HEK293 (cell line): ENCODE measurements around the gene KIF17.

Source experiments
- CTCF ChIA-PET: fragments of 350-600 bp; formaldehyde crosslinking; extraction: SDS; loops from one replicate; lab custom pipeline; 2021; ENCODE audit warnings: antibody characterized with exemption; lab: Yijun Ruan, JAX
- POLR2A ChIA-PET: fragments of 300-600 bp; formaldehyde crosslinking; extraction: SDS; loops from one replicate; lab custom pipeline; 2020; ENCODE audit warnings: antibody characterized with exemption, inconsistent platforms; lab: Yijun Ruan, JAX
- H3K27ac ChIP-seq: fragments of 200-500 bp; sonication (Bioruptor generic); 2 replicates; pipeline ENCODE4 v1.5.1; 2014; ENCODE audit warnings: low read depth, low read length, control low read depth, inconsistent platforms; ENCODE audit errors: extremely low read depth
- H3K36me3 ChIP-seq, 2 experiments: fragments of 200-500 bp in 1 of 2; sonication (Bioruptor generic) in 1 of 2; 1 replicate in 1 of 2; 2 replicates in 1 of 2; pipeline ENCODE4 v1.5.1; 2014 to 2017; ENCODE audit warnings: inconsistent platforms in 2 of 2, low read length in 2 of 2; ENCODE audit not compliant: control insufficient read depth in 2 of 2, insufficient read depth in 1 of 2
- H3K4me1 ChIP-seq: fragments of 200-500 bp; sonication (Bioruptor generic); 2 replicates; pipeline ENCODE4 v1.5.1; 2014; ENCODE audit warnings: mild to moderate bottlenecking, low read length, inconsistent platforms; ENCODE audit not compliant: control insufficient read depth, insufficient read depth
- H3K4me3 ChIP-seq: 2 replicates; pipeline ENCODE4 v1.5.1; 2011; ENCODE audit warnings: low read depth, mild to moderate bottlenecking, control low read depth, low read length, moderate library complexity
- H3K9me3 ChIP-seq: fragments of 200-500 bp; sonication (Bioruptor generic); 2 replicates; pipeline ENCODE4 v1.5.1; 2014; ENCODE audit warnings: low read depth, low read length, inconsistent platforms; ENCODE audit not compliant: control insufficient read depth, insufficient read depth
- EGR2 ChIP-seq: fragments of 450-650 bp; formaldehyde crosslinking; IDR thresholded peaks from 2 replicates; pipeline ENCODE4 v1.5.1; 2016; ENCODE audit warnings: low read depth, missing biosample characterization, missing genetic modification characterization
- GLI4 ChIP-seq: fragments of 450-650 bp; formaldehyde crosslinking; IDR thresholded peaks from 2 replicates; pipeline ENCODE4 v1.5.1; 2016; ENCODE audit warnings: missing biosample characterization, missing genetic modification characterization
- MEIS1 ChIP-seq: sonication (generic); formaldehyde crosslinking; IDR thresholded peaks from 2 replicates; pipeline ENCODE4 v1.8.1; 2022; ENCODE audit warnings: missing genetic modification reagents, mild to moderate bottlenecking, borderline replicate concordance
- ZBTB21 ChIP-seq: fragments of 450-650 bp; formaldehyde crosslinking; IDR thresholded peaks from 2 replicates; pipeline ENCODE4 v1.5.1; 2017; ENCODE audit warnings: missing biosample characterization, missing genetic modification characterization
- ZBTB48 ChIP-seq: fragments of 450-650 bp; formaldehyde crosslinking; IDR thresholded peaks from 2 replicates; pipeline ENCODE4 v1.5.1; 2016; ENCODE audit warnings: missing biosample characterization, missing genetic modification characterization
- ZFP41 ChIP-seq: fragments of 450-650 bp; formaldehyde crosslinking; IDR thresholded peaks from 2 replicates; pipeline ENCODE4 v1.5.1; 2016; ENCODE audit warnings: missing biosample characterization, missing genetic modification characterization, borderline replicate concordance
- ZNF133 ChIP-seq: fragments of 450-650 bp; formaldehyde crosslinking; IDR thresholded peaks from 2 replicates; pipeline ENCODE4 v1.5.1; 2016; ENCODE audit warnings: missing biosample characterization, missing genetic modification characterization
- ZNF223 ChIP-seq: fragments of 450-650 bp; formaldehyde crosslinking; IDR thresholded peaks from 2 replicates; pipeline ENCODE4 v1.5.1; 2016; ENCODE audit warnings: missing biosample characterization, missing genetic modification characterization
- ZNF394 ChIP-seq: fragments of 450-650 bp; formaldehyde crosslinking; IDR thresholded peaks from 2 replicates; pipeline ENCODE4 v1.5.1; 2016; ENCODE audit warnings: missing biosample characterization, missing genetic modification characterization, mild to moderate bottlenecking, moderate library complexity, borderline replicate concordance
- ZNF501 ChIP-seq: fragments of 450-650 bp; formaldehyde crosslinking; IDR thresholded peaks from 2 replicates; pipeline ENCODE4 v1.5.1; 2016; ENCODE audit warnings: missing biosample characterization, missing genetic modification characterization
- ZNF530 ChIP-seq: fragments of 450-650 bp; formaldehyde crosslinking; IDR thresholded peaks from 2 replicates; pipeline ENCODE4 v1.5.1; 2016; ENCODE audit warnings: low read depth, missing biosample characterization, missing genetic modification characterization
- ZNF548 ChIP-seq: fragments of 450-650 bp; formaldehyde crosslinking; IDR thresholded peaks from 2 replicates; pipeline ENCODE4 v1.5.1; 2016; ENCODE audit warnings: missing biosample characterization, missing genetic modification characterization
- ZNF626 ChIP-seq: fragments of 450-650 bp; sonication (Bioruptor Pico); formaldehyde crosslinking; IDR thresholded peaks from 2 replicates; pipeline ENCODE4 v1.5.1; 2018; ENCODE audit warnings: missing biosample characterization, missing genetic modification characterization, inconsistent platforms
- ZNF629 ChIP-seq: fragments of 450-650 bp; formaldehyde crosslinking; IDR thresholded peaks from 2 replicates; pipeline ENCODE4 v1.5.1; 2017; ENCODE audit warnings: missing biosample characterization, missing genetic modification characterization
- ZNF692 ChIP-seq: fragments of 450-650 bp; formaldehyde crosslinking; IDR thresholded peaks from 2 replicates; pipeline ENCODE4 v1.5.1; 2016; ENCODE audit warnings: missing biosample characterization, missing genetic modification characterization
- ZNF776 ChIP-seq: fragments of 450-650 bp; formaldehyde crosslinking; IDR thresholded peaks from 2 replicates; pipeline ENCODE4 v1.5.0; 2017; ENCODE audit warnings: missing biosample characterization, missing genetic modification characterization, borderline replicate concordance
- TF ChIP-seq, protein P1 (sequence below): fragments of 450-650 bp; formaldehyde crosslinking; IDR thresholded peaks from 2 replicates; pipeline ENCODE4 v1.5.1; 2016; ENCODE audit warnings: missing biosample characterization, missing genetic modification characterization
- TF ChIP-seq, protein P2 (sequence below): fragments of 450-650 bp; formaldehyde crosslinking; IDR thresholded peaks from 2 replicates; pipeline ENCODE4 v1.5.0; 2017; ENCODE audit warnings: missing biosample characterization, missing genetic modification characterization, borderline replicate concordance

Gene KIF17

DNA sequence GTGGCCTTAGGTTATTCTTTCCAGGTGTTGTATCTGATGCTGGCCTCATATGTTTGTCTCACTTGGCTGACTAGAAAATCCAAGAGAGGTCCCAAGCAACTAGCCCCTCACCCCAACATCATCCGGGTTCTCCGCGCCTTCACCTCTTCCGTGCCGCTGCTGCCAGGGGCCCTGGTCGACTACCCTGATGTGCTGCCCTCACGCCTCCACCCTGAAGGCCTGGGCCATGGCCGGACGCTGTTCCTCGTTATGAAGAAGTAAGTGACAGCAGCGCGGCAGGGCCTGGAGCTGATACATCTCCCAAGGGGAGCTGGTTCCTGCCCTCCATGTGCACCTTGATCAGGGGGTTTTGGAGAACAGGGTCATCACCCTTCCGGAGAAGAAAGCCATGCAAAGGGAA lies 73.4 kb downstream of the KIF17 start:
- TF ChIP-seq ZNF626 (tag by site-specific recombination) (no peak), ZNF548 (tag by site-specific recombination) (no peak), ZFP41 (tag by site-specific recombination) (no peak), ZNF629 (tag by site-specific recombination) (no peak), ZNF223 (tag by site-specific recombination) (no peak), ZNF501 (tag by site-specific recombination) (no peak), ZNF776 (tag by site-specific recombination) (no peak), EGR2 (tag by site-specific recombination) (no peak), ZNF394 (tag by site-specific recombination) (no peak), MEIS1 (CRISPR knock-in tag) (no peak), ZNF692 (no peak), ZNF133 (tag by site-specific recombination) (no peak)
- TF ChIP-seq, protein P1, sequence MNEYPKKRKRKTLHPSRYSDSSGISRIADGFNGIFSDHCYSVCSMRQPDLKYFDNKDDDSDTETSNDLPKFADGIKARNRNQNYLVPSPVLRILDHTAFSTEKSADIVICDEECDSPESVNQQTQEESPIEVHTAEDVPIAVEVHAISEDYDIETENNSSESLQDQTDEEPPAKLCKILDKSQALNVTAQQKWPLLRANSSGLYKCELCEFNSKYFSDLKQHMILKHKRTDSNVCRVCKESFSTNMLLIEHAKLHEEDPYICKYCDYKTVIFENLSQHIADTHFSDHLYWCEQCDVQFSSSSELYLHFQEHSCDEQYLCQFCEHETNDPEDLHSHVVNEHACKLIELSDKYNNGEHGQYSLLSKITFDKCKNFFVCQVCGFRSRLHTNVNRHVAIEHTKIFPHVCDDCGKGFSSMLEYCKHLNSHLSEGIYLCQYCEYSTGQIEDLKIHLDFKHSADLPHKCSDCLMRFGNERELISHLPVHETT (tag by site-specific recombination), result no peak
- TF ChIP-seq, protein P2, sequence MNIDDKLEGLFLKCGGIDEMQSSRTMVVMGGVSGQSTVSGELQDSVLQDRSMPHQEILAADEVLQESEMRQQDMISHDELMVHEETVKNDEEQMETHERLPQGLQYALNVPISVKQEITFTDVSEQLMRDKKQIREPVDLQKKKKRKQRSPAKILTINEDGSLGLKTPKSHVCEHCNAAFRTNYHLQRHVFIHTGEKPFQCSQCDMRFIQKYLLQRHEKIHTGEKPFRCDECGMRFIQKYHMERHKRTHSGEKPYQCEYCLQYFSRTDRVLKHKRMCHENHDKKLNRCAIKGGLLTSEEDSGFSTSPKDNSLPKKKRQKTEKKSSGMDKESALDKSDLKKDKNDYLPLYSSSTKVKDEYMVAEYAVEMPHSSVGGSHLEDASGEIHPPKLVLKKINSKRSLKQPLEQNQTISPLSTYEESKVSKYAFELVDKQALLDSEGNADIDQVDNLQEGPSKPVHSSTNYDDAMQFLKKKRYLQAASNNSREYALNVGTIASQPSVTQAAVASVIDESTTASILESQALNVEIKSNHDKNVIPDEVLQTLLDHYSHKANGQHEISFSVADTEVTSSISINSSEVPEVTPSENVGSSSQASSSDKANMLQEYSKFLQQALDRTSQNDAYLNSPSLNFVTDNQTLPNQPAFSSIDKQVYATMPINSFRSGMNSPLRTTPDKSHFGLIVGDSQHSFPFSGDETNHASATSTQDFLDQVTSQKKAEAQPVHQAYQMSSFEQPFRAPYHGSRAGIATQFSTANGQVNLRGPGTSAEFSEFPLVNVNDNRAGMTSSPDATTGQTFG (tag by site-specific recombination), result no peak
- TF ChIP-seq, all 188 proteins: peak for 0
- CTCF ChIA-PET, result no interaction called here
- Histone ChIP-seq H3K27ac (no peak overlapping the region), H3K4me3 (no peak overlapping the region), H3K4me1 (no peaks in the 10 kb centered on the region), H3K36me3 (peaks cover 4 to 87% of the 10 kb centered on the region in 2 experiments), H3K9me3 (no peaks in the 10 kb centered on the region)
- POLR2A ChIA-PET, result no interaction called here

DNA sequence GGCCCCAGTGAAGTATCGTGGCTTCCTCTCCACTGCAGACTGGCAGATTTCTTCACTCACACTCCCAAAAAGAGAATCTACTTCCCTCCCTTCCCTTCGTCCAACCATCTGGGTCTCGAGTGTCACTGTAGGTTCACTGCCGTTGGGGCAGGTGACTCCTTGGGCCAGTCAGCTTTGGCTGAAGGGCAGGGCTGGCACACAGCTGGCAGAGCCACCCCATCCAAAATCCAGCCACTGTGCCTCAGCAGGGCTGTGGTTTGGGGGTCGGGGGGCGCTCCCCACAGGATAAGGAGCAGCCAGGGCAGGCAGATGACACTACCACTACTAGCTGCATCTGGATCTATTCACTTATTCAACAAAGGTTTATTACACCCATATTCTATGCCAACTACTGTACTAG lies 74.7 kb downstream of the KIF17 start:
- Histone ChIP-seq H3K9me3 (no peaks in the 10 kb centered on the region), H3K36me3 (peaks cover 8 to 87% of the 10 kb centered on the region in 2 experiments), H3K4me3 (no peak overlapping the region), H3K4me1 (no peaks in the 10 kb centered on the region), H3K27ac (no peak overlapping the region)
- TF ChIP-seq GLI4 (no peak), ZBTB21 (tag by site-specific recombination) (no peak), ZBTB48 (no peak), ZNF530 (tag by site-specific recombination) (no peak)
- ChIA-PET POLR2A (interaction anchor here (0.6 to 1.0 kb wide), 2 partner anchors 9 to 69 kb away, joined by 3 read pairs; no protein-coding TSS in a partner anchor), CTCF (interaction anchor here (0.6 to 6.1 kb wide), 4 partner anchors 10 to 85 kb away, joined by 3 to 60 read pairs (median 10); partner anchors contain the start of gene PINK1)
